Renal cortical epithelial cell (primary cell): Measurements from ENCODE around the gene IQCC. TPM values are rescaled to one million over a fixed set of nuclear protein-coding genes. Genes with fewer than 3 reads are reported as not detected.

Source experiments
- DNase-seq: peaks from one replicate; pipeline ENCODE4 v3.0.0-alpha.2; 2011; ENCODE audit warnings: low read depth
- total RNA-seq: library from RNA; depleted of rRNA; stranded (reverse); fragments of >200 nt; gene quantifications from 2 replicates; pipeline ENCODE4 v1.2.3, GENCODE V29; 2014

The IQCC gene
- total RNA-seq, 1 donor from 2014 or later, result 2.1 TPM

- DNase-seq, result no peak
These were observed 18.2 kb downstream of the IQCC start for GRCh38 chr1:32223683-32224082.

- no peak for DNase-seq
These were observed 18.8 kb downstream of the IQCC start for GRCh38 chr1:32224285-32224684.

- DNase-seq, result no peak
These were observed 23.3 kb downstream of the IQCC start for GRCh38 chr1:32228771-32229170.

- DNase-seq, result no peak
These were observed 26.5 kb downstream of the IQCC start for GRCh38 chr1:32231843-32232432.

- no peak for DNase-seq
These were observed 27.3 kb downstream of the IQCC start for GRCh38 chr1:32232558-32233304.

- DNase-seq, result no peak
These were observed 29.3 kb downstream of the IQCC start for GRCh38 chr1:32234792-32235191.

GRCh38 chr1:32239337-32239736 lies 33.9 kb downstream of the IQCC start:
- no peak for DNase-seq

- DNase-seq, result no peak
These were observed 34.3 kb downstream of the IQCC start for GRCh38 chr1:32239790-32240139.

GRCh38 chr1:32240140-32240951 lies 34.9 kb downstream of the IQCC start:
- DNase-seq, result no peak

GRCh38 chr1:32241001-32241763 lies 35.7 kb downstream of the IQCC start:
- peak; percentile 38 for DNase-seq

- DNase-seq, result no peak
These were observed 36.9 kb downstream of the IQCC start for GRCh38 chr1:32242341-32242851.

- DNase-seq, result no peak
These were observed 41.4 kb downstream of the IQCC start, which contains the start of gene FAM167B for GRCh38 chr1:32246888-32247273. TSS of gene FAM167B (plus strand) at chr1:32247222. CDS start at chr1:32247422, 200 bp downstream.

GRCh38 chr1:32247452-32247851 lies 42.0 kb downstream of the IQCC start:
- DNase-seq, result no peak

GRCh38 chr1:32247983-32248889 lies 42.8 kb downstream of the IQCC start:
- DNase-seq, result peak; percentile 43

- peak; percentile 59 for DNase-seq
These were observed 44.5 kb downstream of the IQCC start for GRCh38 chr1:32249831-32250525.

- no peak for DNase-seq
These were observed 45.6 kb downstream of the IQCC start, which contains the start of gene LCK for GRCh38 chr1:32250893-32251716. TSS of gene LCK (plus strand) at chr1:32251265. CDS start at chr1:32274330, 23,065 bp downstream.

- DNase-seq, result no peak
These were observed 49.9 kb downstream of the IQCC start for GRCh38 chr1:32255072-32256071.
